Osteocyte (in vitro differentiated cells): ENCODE results near the gene UBE3C. TPM values are rescaled to one million over a fixed set of nuclear protein-coding genes. Genes with fewer than 3 reads are reported as not detected.

Source experiments
- DNase-seq: peaks from one replicate; pipeline ENCODE4 v3.0.0; 2021; ENCODE audit warnings: mixed read lengths; ENCODE audit not compliant: unreplicated experiment; ENCODE audit errors: extremely low spot score
- H3K27ac Mint-ChIP-seq: one replicate; pipeline ENCODE4 v1.8.0; 2021; ENCODE audit warnings: mild to moderate bottlenecking, mixed read lengths; ENCODE audit not compliant: unreplicated experiment
- H3K27me3 Mint-ChIP-seq: one replicate; pipeline ENCODE4 v1.8.0; 2021; ENCODE audit warnings: mixed read lengths; ENCODE audit not compliant: unreplicated experiment
- H3K36me3 Mint-ChIP-seq: one replicate; pipeline ENCODE4 v1.8.0; 2021; ENCODE audit warnings: mixed read lengths; ENCODE audit not compliant: unreplicated experiment
- H3K4me1 Mint-ChIP-seq: one replicate; pipeline ENCODE4 v1.8.0; 2021; ENCODE audit warnings: mixed read lengths; ENCODE audit not compliant: unreplicated experiment
- H3K4me3 Mint-ChIP-seq: one replicate; pipeline ENCODE4 v1.8.0; 2021; ENCODE audit warnings: mild to moderate bottlenecking, moderate library complexity, mixed read lengths; ENCODE audit not compliant: unreplicated experiment
- H3K9me3 Mint-ChIP-seq: one replicate; pipeline ENCODE4 v1.8.0; 2021; ENCODE audit warnings: mixed read lengths; ENCODE audit not compliant: unreplicated experiment
- CTCF ChIP-seq: fragments of 200-600 bp; sonication (generic); IDR thresholded peaks from 2 replicates; pipeline ENCODE4 v1.5.0; 2021; ENCODE audit warnings: antibody characterized with exemption, mild to moderate bottlenecking, moderate library complexity
- total RNA-seq: library from RNA; stranded (reverse); gene quantifications from 2 replicates; pipeline ENCODE4 v1.2.1, GENCODE V29; 2021

The UBE3C gene
- total RNA-seq, 1 donor from 2014 or later = 59.6 TPM

- H3K9me3 Mint-ChIP-seq = no peaks in the 10 kb centered on the region
- H3K4me3 Mint-ChIP-seq = no peak overlapping the region
- peaks cover 16% of the 10 kb centered on the region for H3K36me3 Mint-ChIP-seq
- no peaks in the 10 kb centered on the region for H3K27me3 Mint-ChIP-seq
- no peak overlapping the region for H3K27ac Mint-ChIP-seq
- no peaks in the 10 kb centered on the region for H3K4me1 Mint-ChIP-seq
- TF ChIP-seq CTCF = no peak
- no peak for DNase-seq
Measured at GRCh38 chr7:157219154-157219553, 80.4 kb downstream of the UBE3C start.

- peaks cover 23% of the 10 kb centered on the region for H3K36me3 Mint-ChIP-seq
- no peaks in the 10 kb centered on the region for H3K4me1 Mint-ChIP-seq
- TF ChIP-seq CTCF = no peak
- no peaks in the 10 kb centered on the region for H3K9me3 Mint-ChIP-seq
- H3K4me3 Mint-ChIP-seq = no peak overlapping the region
- H3K27ac Mint-ChIP-seq = no peak overlapping the region
- no peak for DNase-seq
- no peaks in the 10 kb centered on the region for H3K27me3 Mint-ChIP-seq
Measured at GRCh38 chr7:157220916-157221569, 82.3 kb downstream of the UBE3C start.

- H3K27me3 Mint-ChIP-seq = no peaks in the 10 kb centered on the region
- peaks cover 23% of the 10 kb centered on the region for H3K36me3 Mint-ChIP-seq
- H3K4me3 Mint-ChIP-seq = no peak overlapping the region
- DNase-seq = no peak
- no peaks in the 10 kb centered on the region for H3K4me1 Mint-ChIP-seq
- H3K27ac Mint-ChIP-seq = no peak overlapping the region
- no peaks in the 10 kb centered on the region for H3K9me3 Mint-ChIP-seq
- TF ChIP-seq CTCF = no peak
Measured at GRCh38 chr7:157222687-157223086, 84.0 kb downstream of the UBE3C start.

- Mint-ChIP-seq H3K4me3 (no peak overlapping the region), H3K9me3 (no peaks in the 10 kb centered on the region), H3K27ac (no peak overlapping the region), H3K27me3 (no peaks in the 10 kb centered on the region), H3K4me1 (no peaks in the 10 kb centered on the region), H3K36me3 (peaks cover 16% of the 10 kb centered on the region)
- no peak for DNase-seq
- peak; percentile 49 for TF ChIP-seq CTCF
Measured at GRCh38 chr7:157224627-157225026, 85.9 kb downstream of the UBE3C start.

- peaks cover 31% of the 10 kb centered on the region for H3K36me3 Mint-ChIP-seq
- H3K4me1 Mint-ChIP-seq = no peaks in the 10 kb centered on the region
- TF ChIP-seq CTCF = peak; percentile 45
- no peak overlapping the region for H3K27ac Mint-ChIP-seq
- no peak for DNase-seq
- H3K9me3 Mint-ChIP-seq = no peaks in the 10 kb centered on the region
- H3K4me3 Mint-ChIP-seq = no peak overlapping the region
- no peaks in the 10 kb centered on the region for H3K27me3 Mint-ChIP-seq
Measured at GRCh38 chr7:157228864-157229422, 90.2 kb downstream of the UBE3C start.
